ENCODE results near the gene CSRP1.

DNA sequence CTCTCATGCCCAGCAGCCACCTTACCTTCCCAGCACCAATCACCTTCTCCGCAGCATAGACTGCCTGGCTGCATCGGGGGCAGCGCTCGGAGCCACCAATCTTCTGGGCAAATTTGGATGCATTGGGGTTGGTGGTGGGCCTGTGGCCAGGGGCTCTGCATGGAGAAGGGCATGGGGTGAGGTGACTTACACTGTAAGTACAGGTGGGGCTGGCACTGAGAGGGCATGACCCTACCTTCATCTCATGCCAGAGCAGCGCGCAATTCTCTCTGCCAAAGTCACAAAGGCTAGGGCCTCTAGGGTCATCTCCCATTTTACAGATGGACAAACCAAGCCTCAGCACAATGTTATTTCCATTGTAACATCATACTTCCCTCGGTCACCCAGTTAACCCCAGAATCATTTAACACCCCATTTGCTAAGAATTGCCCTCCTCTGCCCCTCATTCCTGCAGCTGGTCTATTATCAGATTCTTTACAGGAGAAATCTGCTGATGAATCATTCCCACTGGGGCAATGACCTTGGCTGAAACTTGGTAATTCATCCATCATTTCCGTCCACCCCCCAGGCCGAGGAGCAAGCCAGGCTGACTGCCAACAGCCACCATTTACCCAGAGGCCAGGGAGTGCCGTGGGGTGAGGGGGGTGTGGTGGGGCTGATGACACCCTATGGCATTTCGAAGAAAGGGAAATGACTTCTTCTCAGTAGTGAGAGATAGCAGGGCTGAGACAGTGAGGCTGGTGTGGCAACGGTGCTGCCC is 17.9 kb downstream of the CSRP1 start:
- TF ChIP-seq CTCF (IDR thresholded peaks at IDR 0.05) (no peak), EZH2 (IDR thresholded peaks at IDR 0.05; ENCODE audit: borderline replicate concordance, insufficient read depth, low read depth, low read length, poor library complexity, severe bottlenecking) (no peak)
